Prostate gland (tissue), 2 donors: ENCODE measurements around the gene TPPP. TPM values are rescaled to one million over a fixed set of nuclear protein-coding genes. Genes with fewer than 3 reads are reported as not detected.

ENCODE experiments used
- DNase-seq: peaks from one replicate; pipeline ENCODE4 v3.0.0-alpha.2; 2019; ENCODE audit warnings: low spot score
- H3K27ac ChIP-seq, 2 donors: fragments of 200-600 bp; sonication (generic); 2 replicates each; pipeline ENCODE4 v1.5.1; 2017 to 2019
- H3K27me3 ChIP-seq: fragments of 200-600 bp; sonication (generic); replicated peaks from 2 replicates; pipeline ENCODE4 v1.5.1; 2019; ENCODE audit not compliant: insufficient read depth
- H3K36me3 ChIP-seq, 2 donors: fragments of 200-600 bp; sonication (generic); 1 replicate in 1 of 2; 2 replicates in 1 of 2; pipeline versions ENCODE4 v1.5.1 to v1.8.1; 2017 to 2019
- H3K4me1 ChIP-seq: fragments of 200-600 bp; sonication (generic); replicated peaks from 2 replicates; pipeline ENCODE4 v1.5.1; 2019
- H3K4me3 ChIP-seq, 2 donors: fragments of 200-600 bp; sonication (generic); 2 replicates each; pipeline ENCODE4 v1.5.1; 2017 to 2019
- H3K9me3 ChIP-seq: fragments of 200-600 bp; sonication (generic); 2 replicates; pipeline ENCODE4 v1.5.1; 2017
- POLR2A ChIP-seq: fragments of 450-650 bp; IDR thresholded peaks from one replicate; pipeline ENCODE4 v1.6.1; 2016; ENCODE audit warnings: antibody characterized with exemption, mild to moderate bottlenecking
- POLR2AphosphoS5 ChIP-seq: sonication (generic); formaldehyde crosslinking; IDR thresholded peaks from one replicate; pipeline ENCODE4 v1.6.1; 2017; ENCODE audit warnings: antibody characterized with exemption
- WGBS: methylation state at CpG from one replicate; pipeline ENCODE4 v1.1.5; 2018; 5-methylcytosine and 5-hydroxymethylcytosine counted together
- intact Hi-C: fragments of 100-400 bp; cut with DNase I; formaldehyde crosslinking; loops from one replicate; pipeline ENCODE4 v1.14.2; 2022
- total RNA-seq, 2 donors: library from RNA; depleted of rRNA; stranded (reverse); fragments of >200 nt; gene quantifications; one replicate each; pipeline ENCODE4 v1.1.0, GENCODE V29; 2016
- TF ChIP-seq, protein P1 (sequence below), 4 experiments: fragments of 200-600 bp in 2 of 4; fragments of 450-650 bp in 2 of 4; sonication (generic) in 2 of 4; IDR thresholded peaks; 1 replicate in 3 of 4; 2 replicates in 1 of 4; pipeline ENCODE4 v1.5.1; 2016 to 2019; ENCODE audit warnings: antibody characterized with exemption in 4 of 4, mild to moderate bottlenecking in 2 of 4, moderate library complexity in 2 of 4

TPPP gene
- total RNA-seq, 2 donors from 2014 or later, result 2.3 to 6.9 TPM

GRCh38 chr5:659496-660263 is 33.5 kb downstream of the TPPP start:
- no peak for DNase-seq
- no peak overlapping the region for H3K4me3 ChIP-seq
- no peaks in the 10 kb centered on the region for H3K9me3 ChIP-seq
- intact Hi-C loops, result no loop called here
- 95% methylated on average over 16 of the region's 16 CpGs for WGBS
- no peaks in the 10 kb centered on the region for H3K27me3 ChIP-seq
- H3K27ac ChIP-seq, result no peak overlapping the region
- no peaks in the 10 kb centered on the region for H3K4me1 ChIP-seq
- no peaks in the 10 kb centered on the region for H3K36me3 ChIP-seq
- TF ChIP-seq POLR2A (no peak), POLR2AphosphoS5 (no peak)
- TF ChIP-seq, protein P1, sequence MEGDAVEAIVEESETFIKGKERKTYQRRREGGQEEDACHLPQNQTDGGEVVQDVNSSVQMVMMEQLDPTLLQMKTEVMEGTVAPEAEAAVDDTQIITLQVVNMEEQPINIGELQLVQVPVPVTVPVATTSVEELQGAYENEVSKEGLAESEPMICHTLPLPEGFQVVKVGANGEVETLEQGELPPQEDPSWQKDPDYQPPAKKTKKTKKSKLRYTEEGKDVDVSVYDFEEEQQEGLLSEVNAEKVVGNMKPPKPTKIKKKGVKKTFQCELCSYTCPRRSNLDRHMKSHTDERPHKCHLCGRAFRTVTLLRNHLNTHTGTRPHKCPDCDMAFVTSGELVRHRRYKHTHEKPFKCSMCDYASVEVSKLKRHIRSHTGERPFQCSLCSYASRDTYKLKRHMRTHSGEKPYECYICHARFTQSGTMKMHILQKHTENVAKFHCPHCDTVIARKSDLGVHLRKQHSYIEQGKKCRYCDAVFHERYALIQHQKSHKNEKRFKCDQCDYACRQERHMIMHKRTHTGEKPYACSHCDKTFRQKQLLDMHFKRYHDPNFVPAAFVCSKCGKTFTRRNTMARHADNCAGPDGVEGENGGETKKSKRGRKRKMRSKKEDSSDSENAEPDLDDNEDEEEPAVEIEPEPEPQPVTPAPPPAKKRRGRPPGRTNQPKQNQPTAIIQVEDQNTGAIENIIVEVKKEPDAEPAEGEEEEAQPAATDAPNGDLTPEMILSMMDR (IDR thresholded peaks at IDR 0.05), result no peak

DNA sequence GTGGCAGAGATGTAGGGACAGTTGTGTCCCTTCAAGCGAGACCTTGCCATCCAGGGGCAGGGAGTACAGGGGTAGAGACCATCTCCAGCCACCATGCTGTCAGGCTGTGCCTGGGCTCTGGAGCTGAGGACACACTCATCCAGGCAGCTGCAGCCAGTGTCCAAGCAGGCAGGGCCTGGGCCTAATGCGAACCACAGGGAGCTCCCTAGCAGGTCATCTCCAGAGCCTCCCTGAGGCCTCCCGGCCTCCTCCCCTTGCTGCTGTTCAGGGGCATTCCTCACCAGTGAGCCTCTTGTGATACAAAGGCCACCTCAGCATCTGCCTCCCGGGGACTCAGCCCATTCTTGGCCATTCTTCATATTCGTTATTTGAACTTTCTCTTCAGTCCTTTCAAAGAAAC is 35.0 kb downstream of the TPPP start:
- no peak for DNase-seq

GRCh38 chr5:657570-657969 is 35.6 kb downstream of the TPPP start:
- TF ChIP-seq POLR2A, result no peak
- no peak for TF ChIP-seq POLR2AphosphoS5
- TF ChIP-seq, protein P1 (IDR thresholded peaks at IDR 0.05), result no peak
- Histone ChIP-seq H3K27ac (no peak overlapping the region), H3K27me3 (no peaks in the 10 kb centered on the region), H3K4me1 (no peaks in the 10 kb centered on the region), H3K9me3 (no peaks in the 10 kb centered on the region), H3K36me3 (no peaks in the 10 kb centered on the region), H3K4me3 (no peak overlapping the region)
- WGBS, result 89% methylated on average over 6 of the region's 6 CpGs
- intact Hi-C loops, result no loop called here
- DNase-seq, result no peak

More for the DNA sequence above, 35.0 kb downstream of the TPPP start:
- Histone ChIP-seq H3K4me1 (no peaks in the 10 kb centered on the region), H3K36me3 (no peaks in the 10 kb centered on the region), H3K27ac (no peak overlapping the region), H3K4me3 (no peak overlapping the region), H3K27me3 (no peaks in the 10 kb centered on the region), H3K9me3 (no peaks in the 10 kb centered on the region)
- 92% methylated on average over 5 of the region's 5 CpGs for WGBS
- intact Hi-C loops, result no loop called here
- TF ChIP-seq, protein P1 (IDR thresholded peaks at IDR 0.05), result no peak
- no peak for TF ChIP-seq POLR2AphosphoS5
- no peak for TF ChIP-seq POLR2A

DNA sequence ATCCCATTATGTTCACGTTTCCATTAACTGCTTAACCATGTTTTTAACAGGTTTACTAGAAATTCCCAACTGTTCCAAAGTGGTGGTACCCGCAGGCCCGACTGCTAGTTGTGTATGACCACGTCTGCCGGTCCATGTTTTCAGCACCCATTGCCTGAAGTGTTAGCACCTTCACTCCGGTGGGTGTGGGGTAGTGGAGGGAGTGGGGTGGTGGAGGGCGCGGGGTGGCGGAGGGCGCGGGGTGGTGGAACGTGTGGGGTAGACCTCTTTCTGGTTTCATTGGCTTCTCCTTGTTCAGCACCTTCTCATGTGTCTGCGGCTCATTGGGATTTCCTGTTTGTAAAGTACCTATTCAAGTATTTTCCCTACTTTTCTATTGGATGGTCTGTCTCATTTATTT is 37.7 kb downstream of the TPPP start:
- Histone ChIP-seq H3K4me1 (no peaks in the 10 kb centered on the region), H3K4me3 (no peak overlapping the region), H3K27ac (no peak overlapping the region), H3K27me3 (no peaks in the 10 kb centered on the region), H3K36me3 (no peaks in the 10 kb centered on the region), H3K9me3 (no peaks in the 10 kb centered on the region)
- TF ChIP-seq POLR2A (no peak), POLR2AphosphoS5 (no peak)
- TF ChIP-seq, protein P1 (IDR thresholded peaks at IDR 0.05), result no peak
- DNase-seq, result no peak
- 94% methylated on average over 13 of the region's 13 CpGs for WGBS
- intact Hi-C loops, result no loop called here
